GM18505 (cell line): ENCODE results near the gene SHANK2.

Experiments used
- ATAC-seq: cut with Tn5 transposase; IDR thresholded peaks from one replicate; pipeline ENCODE4 v1.9.1; 2021; ENCODE audit not compliant: unreplicated experiment
- POLR2A ChIP-seq: IDR thresholded peaks from 4 replicates; pipeline ENCODE4 v1.6.1; 2011; ENCODE audit warnings: borderline replicate concordance; ENCODE audit not compliant: insufficient read depth, insufficient read length; ENCODE audit errors: extremely low read depth

The SHANK2 gene

GRCh38 chr11:71252269-71252769, at the start of gene SHANK2:
Gene SHANK2, minus strand, starts transcription at chr11:71252577. Its CDS starts 105,251 bp downstream, at chr11:71147326.
- ATAC-seq, result no peak
- no peak for TF ChIP-seq POLR2A

DNA sequence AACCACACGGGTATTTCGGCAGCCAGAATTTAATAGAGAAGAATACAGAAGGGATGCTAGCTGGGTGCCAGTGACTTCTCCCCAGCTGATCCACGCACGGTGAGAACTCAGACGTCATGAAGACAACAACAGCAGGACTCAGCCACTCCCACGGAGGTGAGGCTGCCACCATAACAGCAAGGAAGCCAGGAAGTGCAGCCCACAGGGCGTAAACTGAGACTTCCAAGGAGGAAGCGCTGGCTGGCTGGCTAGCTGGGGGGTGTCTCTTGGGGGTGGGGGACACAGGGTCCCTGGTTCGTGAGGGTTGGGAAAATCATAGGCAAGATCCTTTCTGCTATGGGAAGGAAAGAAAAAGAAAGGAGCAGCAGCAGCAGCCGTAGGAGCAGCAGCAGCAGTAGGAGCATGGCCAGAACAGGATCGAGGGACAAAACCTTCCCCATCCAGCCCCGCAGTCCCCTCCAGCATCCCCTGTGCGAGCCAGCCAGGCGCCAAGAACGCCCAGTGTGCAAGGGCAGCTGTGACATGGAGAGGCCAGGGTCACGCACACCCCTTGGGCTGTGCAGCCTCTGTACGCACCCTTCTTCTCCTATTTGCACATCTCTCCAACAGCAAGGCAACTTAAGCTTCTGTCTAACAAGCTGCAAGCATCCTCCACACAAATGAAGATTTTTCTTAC, 49.6 kb upstream of the SHANK2 start:
- no peak for TF ChIP-seq POLR2A
- no peak for ATAC-seq

DNA sequence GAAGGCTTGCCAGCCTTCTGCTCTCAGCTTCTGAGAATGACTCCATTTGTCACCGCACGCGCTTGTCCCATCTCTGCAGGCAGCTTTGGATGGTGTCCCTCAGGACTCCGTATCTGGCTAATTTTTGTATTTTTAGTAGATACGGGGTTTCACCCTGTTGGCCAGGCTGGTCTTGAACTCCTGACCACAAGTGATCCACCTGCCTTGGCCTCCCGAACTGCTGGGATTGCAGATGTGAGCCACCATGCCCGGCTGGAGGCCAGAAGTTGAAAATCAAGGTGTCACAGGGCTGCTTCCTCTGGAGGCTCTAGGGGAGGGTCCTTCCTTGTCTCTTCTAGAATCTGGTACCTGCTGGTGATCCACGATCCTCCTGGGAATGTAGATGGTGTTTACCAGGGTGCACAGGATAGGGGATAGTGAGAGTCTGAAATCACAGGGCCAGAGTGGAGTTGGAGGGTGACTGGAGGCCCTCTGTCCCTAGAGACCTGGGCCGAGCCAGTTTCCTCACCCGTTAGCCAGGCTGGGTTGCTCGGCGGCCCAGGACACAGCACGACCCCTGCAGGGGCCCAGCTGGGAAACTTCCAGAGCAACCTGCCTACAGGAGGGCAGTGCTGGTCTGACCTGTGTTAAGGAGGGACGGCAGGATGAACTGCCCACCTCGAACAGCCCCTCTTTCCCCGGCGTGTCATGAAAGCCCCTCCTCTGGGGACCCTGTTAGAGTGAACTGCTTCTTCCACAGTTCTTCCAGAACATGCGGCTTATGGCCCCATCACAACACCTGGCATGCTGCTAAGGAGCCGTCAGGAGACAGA, 48.9 kb upstream of the SHANK2 start:
- no peak for TF ChIP-seq POLR2A
- ATAC-seq, result no peak

GRCh38 chr11:71300187-71300586, 47.8 kb upstream of the SHANK2 start:
- ATAC-seq, result no peak
- TF ChIP-seq POLR2A, result no peak

DNA sequence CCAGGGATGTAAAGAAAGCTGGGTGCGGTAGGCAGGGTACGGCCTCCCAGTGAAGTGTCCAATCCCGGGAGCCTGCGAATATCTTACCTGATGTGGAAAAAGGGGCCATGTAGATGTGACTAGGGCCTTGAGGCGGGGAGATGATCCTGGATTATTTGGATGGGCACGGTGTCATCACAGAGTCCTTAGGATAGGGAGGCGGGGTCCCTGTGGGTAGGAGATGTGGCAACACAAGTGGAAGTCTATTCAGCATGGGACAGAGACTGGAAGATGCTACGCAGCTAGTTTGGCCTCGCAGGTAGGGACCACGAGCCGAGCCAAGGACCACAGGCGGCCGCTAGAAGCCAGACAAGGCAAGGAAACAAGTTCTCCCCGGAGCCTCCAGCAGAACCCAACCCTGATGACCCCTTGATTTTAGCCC, 46.4 kb upstream of the SHANK2 start:
- no peak for TF ChIP-seq POLR2A
- no peak for ATAC-seq

GRCh38 chr11:71298016-71298550, 45.7 kb upstream of the SHANK2 start:
- TF ChIP-seq POLR2A, result no peak
- ATAC-seq, result no peak

GRCh38 chr11:71294846-71295600, 42.6 kb upstream of the SHANK2 start:
- no peak for ATAC-seq
- TF ChIP-seq POLR2A, result no peak

DNA sequence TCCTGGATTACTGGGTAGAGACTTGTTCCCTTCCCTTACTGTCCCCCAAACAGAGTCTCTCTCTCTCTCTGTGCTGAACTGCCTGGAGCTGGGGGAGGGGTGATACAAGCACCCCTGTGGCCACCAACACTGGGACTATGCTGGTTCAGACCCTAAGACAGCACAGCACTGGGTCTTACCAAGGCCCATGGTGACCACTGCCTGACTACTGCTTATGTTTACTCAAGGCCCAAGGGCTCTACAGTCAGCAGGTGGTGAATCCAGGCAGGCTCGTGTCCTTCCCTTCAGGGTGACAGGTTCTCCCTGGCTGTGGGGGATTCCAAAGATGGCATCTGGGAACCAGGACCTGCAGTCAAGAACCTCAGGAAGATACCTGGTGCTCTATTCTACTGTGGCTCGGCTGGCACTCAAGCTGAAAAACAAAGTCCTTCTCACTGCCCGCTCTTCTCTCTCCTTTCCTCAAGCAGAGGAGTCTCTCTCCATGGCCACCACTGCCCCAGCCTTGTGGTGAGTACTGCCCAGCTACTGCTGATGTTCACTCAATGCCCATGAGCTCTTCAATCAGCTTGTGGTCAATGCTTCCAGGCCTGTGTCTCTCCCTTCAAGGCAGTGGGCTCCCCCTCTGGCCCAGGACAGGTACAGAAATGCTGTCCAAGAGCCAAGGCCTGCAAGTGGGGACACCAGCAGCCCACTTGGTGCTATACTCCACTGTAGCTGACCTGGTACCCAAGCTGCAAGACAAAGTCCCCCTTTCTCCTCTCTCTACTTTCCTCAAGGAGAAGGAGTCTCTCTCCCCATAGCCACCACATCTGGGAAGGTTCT, 41.8 kb upstream of the SHANK2 start:
- no peak for TF ChIP-seq POLR2A
- no peak for ATAC-seq

DNA sequence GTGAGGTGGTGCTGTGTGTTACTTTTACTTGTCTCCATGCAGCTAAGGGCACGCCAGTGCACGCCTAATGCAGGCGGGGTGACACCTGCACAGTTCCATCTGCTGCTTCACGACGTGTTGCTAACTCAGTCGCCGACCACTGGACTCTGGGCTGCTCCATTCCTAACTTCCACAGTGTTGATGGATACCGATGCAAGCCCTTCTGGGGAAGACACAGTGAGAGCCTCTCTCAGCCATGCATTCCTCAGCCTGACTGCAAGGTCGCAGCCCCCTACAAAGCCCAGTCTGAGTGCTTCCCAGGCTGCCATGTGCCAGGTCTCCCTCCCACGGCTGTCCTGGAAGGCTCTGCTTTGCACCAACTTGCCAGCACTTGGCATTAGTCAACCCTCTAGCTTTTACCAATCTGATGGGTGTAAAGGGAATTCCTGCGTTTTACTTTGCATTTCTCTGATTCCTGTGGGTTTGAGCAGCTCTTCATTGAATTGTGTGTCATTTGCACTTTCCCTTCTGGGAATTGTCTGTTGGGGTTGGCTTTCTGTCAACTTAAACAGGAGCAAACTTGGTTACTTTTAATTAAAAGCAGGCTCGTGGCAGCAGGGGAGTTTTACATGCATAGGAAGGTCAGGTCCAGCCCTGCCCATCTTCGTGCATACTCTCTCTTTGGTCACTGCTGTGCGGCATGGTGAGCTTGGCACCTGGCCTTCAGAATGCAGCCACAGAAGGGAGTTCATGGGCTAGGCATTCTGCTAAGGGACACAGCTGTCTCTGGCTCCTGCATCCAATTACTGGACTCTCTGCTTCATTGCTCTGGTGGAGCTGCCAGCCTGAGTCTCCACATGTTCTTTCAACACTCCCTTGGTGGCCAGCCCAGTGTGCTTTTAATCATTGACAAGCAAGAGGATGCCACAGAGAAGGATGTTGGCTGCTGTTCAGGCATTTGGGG, 34.6 kb upstream of the SHANK2 start:
- TF ChIP-seq POLR2A, result no peak
- no peak for ATAC-seq

- no peak for TF ChIP-seq POLR2A
- no peak for ATAC-seq
Observed at GRCh38 chr11:71285111-71285510, 32.7 kb upstream of the SHANK2 start.

DNA sequence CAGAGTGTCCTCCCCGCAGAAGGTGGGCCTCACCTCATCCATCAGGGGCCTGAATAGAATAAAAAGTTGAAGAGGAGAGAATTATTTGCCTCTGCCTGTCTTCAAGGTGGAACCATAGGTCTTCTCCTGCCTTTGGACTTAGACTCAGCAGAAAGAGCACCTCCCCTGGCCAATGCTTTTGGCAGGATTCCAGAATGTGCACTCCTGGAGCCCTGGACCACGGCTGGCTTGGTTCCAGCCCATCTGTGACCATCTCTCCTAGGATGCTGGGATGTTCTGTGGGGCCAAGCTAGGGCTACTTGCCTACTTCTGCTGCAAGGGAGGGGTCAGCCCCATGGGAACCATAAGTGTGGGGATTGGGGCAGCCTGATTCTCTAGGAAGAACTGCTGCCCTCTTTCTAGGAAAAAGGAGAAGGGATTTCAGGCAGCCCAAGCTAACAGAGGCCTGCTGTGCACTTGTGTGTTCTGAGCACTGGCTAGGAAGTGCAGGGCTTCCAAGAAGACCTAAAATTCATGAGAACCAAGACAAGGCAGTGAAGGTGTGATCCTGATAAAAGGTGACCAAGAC, 32.2 kb upstream of the SHANK2 start:
- no peak for ATAC-seq
- no peak for TF ChIP-seq POLR2A
